OCI-LY7 (cell line): ENCODE data around the gene KNSTRN. TPM values are rescaled to one million over a fixed set of nuclear protein-coding genes. Genes with fewer than 3 reads are reported as not detected.
A peak's percentile ranks its signal among the peaks of the same experiment; 100 is the strongest.

Experiments used
- BruUV-seq: library from RNA; stranded (reverse); fragments of 400-500 nt; replicated peaks from 2 replicates; lab custom pipeline; 2021; lab: Mats Ljungman, UMichigan
- CTCF ChIA-PET: fragments of 300-600 bp; sonication (Branson Sonifier 250); formaldehyde crosslinking; loops from one replicate; lab custom pipeline; 2022; ENCODE audit warnings: antibody characterized with exemption; ENCODE audit not compliant: unreplicated experiment; lab: Charles Lee
- POLR2A ChIA-PET: fragments of 300-600 bp; sonication (Branson Sonifier 250); formaldehyde crosslinking; loops from one replicate; lab custom pipeline; 2022; ENCODE audit warnings: antibody characterized with exemption; lab: Charles Lee
- DNase-seq: peaks from one replicate; pipeline ENCODE4 v3.0.0-alpha.2; 2015; ENCODE audit warnings: low spot score
- H2AFZ ChIP-seq: fragments of 200-600 bp; sonication (generic), shearing (Covaris generic); 2 replicates; pipeline ENCODE4 v1.6.1; 2014; ENCODE audit warnings: mild to moderate bottlenecking, antibody characterized with exemption, low read length, moderate library complexity
- H3K27ac ChIP-seq: fragments of 200-600 bp; sonication (generic); 2 replicates; pipeline ENCODE4 v1.5.1; 2014; ENCODE audit warnings: mixed run types, low read depth, mild to moderate bottlenecking, moderate library complexity, low read length, inconsistent platforms; ENCODE audit not compliant: poor library complexity, severe bottlenecking
- H3K36me3 ChIP-seq: fragments of 200-600 bp; sonication (generic); 2 replicates; pipeline ENCODE4 v1.6.1; 2014; ENCODE audit warnings: mild to moderate bottlenecking, antibody characterized with exemption, low read length, moderate library complexity, mixed read lengths; ENCODE audit not compliant: insufficient read depth
- H3K4me1 ChIP-seq: fragments of 200-600 bp; sonication (generic); 2 replicates; pipeline ENCODE4 v1.5.1; 2014; ENCODE audit warnings: mild to moderate bottlenecking, low read length; ENCODE audit not compliant: insufficient read depth, poor library complexity, severe bottlenecking
- H3K4me2 ChIP-seq: fragments of 200-600 bp; sonication (generic); 2 replicates; pipeline ENCODE4 v1.6.1; 2014; ENCODE audit warnings: mild to moderate bottlenecking, low read length
- H3K4me3 ChIP-seq: fragments of 200-600 bp; sonication (generic); 2 replicates; pipeline ENCODE4 v1.5.1; 2014; ENCODE audit warnings: mild to moderate bottlenecking, low read depth, low read length; ENCODE audit not compliant: poor library complexity, severe bottlenecking
- H3K79me2 ChIP-seq: fragments of 200-600 bp; sonication (generic); 2 replicates; pipeline ENCODE4 v1.6.1; 2016; ENCODE audit warnings: low read depth, mild to moderate bottlenecking, low read length, moderate library complexity, mixed read lengths; ENCODE audit not compliant: insufficient read depth
- H3K9me2 ChIP-seq: fragments of 200-600 bp; sonication (generic); 2 replicates; pipeline ENCODE4 v1.6.1; 2016; ENCODE audit warnings: mild to moderate bottlenecking, low read length, mixed read lengths; ENCODE audit not compliant: insufficient read depth
- H3K9me3 ChIP-seq: fragments of 200-600 bp; sonication (generic); 2 replicates; pipeline ENCODE4 v1.6.1; 2014; ENCODE audit warnings: mild to moderate bottlenecking, mixed run types, low read length, mixed read lengths
- H4K20me1 ChIP-seq: fragments of 200-600 bp; sonication (generic); 2 replicates; pipeline ENCODE4 v1.6.1; 2014; ENCODE audit warnings: mild to moderate bottlenecking, antibody characterized with exemption, low read length, moderate library complexity, mixed read lengths; ENCODE audit not compliant: insufficient read depth
- CTCF ChIP-seq: fragments of 200-600 bp; sonication (generic); conservative IDR thresholded peaks from 2 replicates; pipeline ENCODE4 v1.5.1; 2014; ENCODE audit warnings: mild to moderate bottlenecking, antibody characterized with exemption, low read length, moderate library complexity, mixed read lengths
- EZH2phosphoT487 ChIP-seq: fragments of 200-600 bp; sonication (generic); IDR thresholded peaks from 2 replicates; pipeline ENCODE4 v1.6.1; 2018; ENCODE audit warnings: low read depth, borderline replicate concordance, mild to moderate bottlenecking, mixed run types, antibody characterized with exemption, low read length, moderate library complexity, mixed read lengths
- intact Hi-C: fragments of 100-400 bp; cut with micrococcal nuclease; formaldehyde crosslinking; loops from one replicate; pipeline ENCODE4 v1.10.0; 2022; ENCODE audit not compliant: unreplicated experiment
- total RNA-seq, 2 experiments: library from RNA; depleted of rRNA in 1 of 2; stranded (reverse); fragments of >200 nt in 1 of 2; shearing (Covaris generic) in 1 of 2; gene quantifications; 2 replicates each; pipeline ENCODE4 v1.2.3, GENCODE V29; 2014 to 2022

Gene KNSTRN
- total RNA-seq, 2 experiments from 2014 or later = 89.6 to 106 TPM

DNA sequence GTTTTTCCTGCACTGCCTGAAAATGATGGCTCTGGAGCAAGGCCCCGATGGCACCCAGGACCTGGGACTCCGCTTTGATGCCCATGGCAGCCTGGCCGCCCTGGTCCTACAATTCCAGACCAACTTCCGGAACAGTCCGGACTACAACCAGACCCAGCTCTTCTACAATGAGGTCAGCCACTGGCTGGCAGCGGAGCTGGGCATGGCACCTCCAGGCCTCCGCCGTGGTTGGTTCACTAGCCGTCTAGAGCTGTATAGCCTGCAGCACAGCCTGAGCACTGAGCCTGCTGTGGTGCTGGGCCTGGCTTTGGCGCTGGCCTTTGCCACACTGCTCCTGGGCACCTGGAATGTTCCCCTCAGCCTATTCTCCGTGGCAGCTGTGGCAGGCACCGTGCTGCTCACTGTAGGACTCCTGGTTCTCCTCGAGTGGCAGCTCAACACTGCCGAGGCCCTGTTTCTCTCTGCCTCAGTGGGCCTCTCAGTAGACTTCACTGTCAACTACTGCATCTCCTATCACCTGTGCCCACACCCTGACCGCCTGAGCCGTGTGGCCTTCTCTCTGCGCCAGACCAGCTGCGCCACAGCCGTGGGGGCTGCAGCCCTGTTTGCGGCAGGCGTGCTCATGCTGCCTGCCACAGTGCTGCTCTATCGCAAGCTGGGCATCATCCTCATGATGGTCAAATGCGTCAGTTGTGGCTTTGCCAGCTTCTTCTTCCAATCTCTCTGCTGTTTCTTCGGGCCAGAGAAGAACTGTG, 13.6 kb upstream of the KNSTRN start:
- Histone ChIP-seq H2AFZ (0 out of 2 replicates have a peak overlapping the region, but pooled peaks have one; percentile 54), H3K27ac (no peak overlapping the region)

GRCh38 chr15:40369474-40369869, 13.0 kb upstream of the KNSTRN start:
- POLR2A ChIA-PET = interaction anchor here (1.1 to 1.2 kb wide), 2 partner anchors 8 to 36 kb away, joined by 3 to 4 read pairs; partner anchors contain the start of gene IVD
- Histone ChIP-seq H3K4me2 (no peak overlapping the region), H3K27ac (no peak overlapping the region), H3K4me3 (no peak overlapping the region), H3K79me2 (no peaks in the 10 kb centered on the region), H2AFZ (no peak overlapping the region), H3K9me3 (no peaks in the 10 kb centered on the region), H4K20me1 (no peaks in the 10 kb centered on the region), H3K4me1 (peaks cover 9% of the 10 kb centered on the region), H3K9me2 (no peaks in the 10 kb centered on the region), H3K36me3 (no peaks in the 10 kb centered on the region)
- no TSS peak for BruUV-seq
- intact Hi-C loops = no loop called here
- DNase-seq = no peak
- CTCF ChIA-PET = no interaction called here
- TF ChIP-seq EZH2phosphoT487 = no peak
- TF ChIP-seq CTCF = no peak

More for the DNA sequence above, 13.6 kb upstream of the KNSTRN start:
- Histone ChIP-seq H3K4me3 (no peak overlapping the region), H3K4me1 (peaks cover 9% of the 10 kb centered on the region), H3K9me2 (no peaks in the 10 kb centered on the region), H3K4me2 (peak overlapping the region; percentile 72; the same call in 1 of the 2 replicates), H4K20me1 (no peaks in the 10 kb centered on the region), H3K36me3 (no peaks in the 10 kb centered on the region), H3K79me2 (no peaks in the 10 kb centered on the region), H3K9me3 (no peaks in the 10 kb centered on the region)
- no peak for DNase-seq
- CTCF ChIA-PET = no interaction called here
- BruUV-seq = no TSS peak
- intact Hi-C loops = loop anchor here (1.0 kb wide), 1 partner anchor 53 kb away; no protein-coding TSS in a partner anchor
- no peak for TF ChIP-seq CTCF
- no peak for TF ChIP-seq EZH2phosphoT487
- POLR2A ChIA-PET = interaction anchor here (1.1 to 1.2 kb wide), 2 partner anchors 9 to 37 kb away, joined by 3 to 4 read pairs; partner anchors contain the start of gene IVD

DNA sequence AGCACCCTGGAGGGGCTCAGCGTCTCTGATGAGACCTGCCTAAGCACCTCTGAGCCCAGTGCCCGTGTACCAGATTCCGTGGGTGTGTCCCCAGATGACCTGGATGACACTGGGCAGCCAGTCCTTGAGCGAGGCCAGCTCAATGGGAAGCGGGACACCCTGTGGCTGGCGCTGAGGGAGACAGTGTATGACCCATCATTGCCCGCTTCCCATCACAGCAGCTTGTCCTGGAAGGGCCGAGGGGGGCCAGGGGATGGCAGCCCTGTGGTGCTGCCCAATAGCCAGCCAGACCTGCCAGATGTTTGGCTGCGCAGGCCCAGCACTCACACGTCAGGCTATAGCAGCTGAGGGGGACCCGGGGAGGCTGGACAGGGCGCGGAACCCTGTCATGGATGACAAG, 12.6 kb upstream of the KNSTRN start:
- no TSS peak for BruUV-seq
- Histone ChIP-seq H3K4me3 (no peak overlapping the region), H3K4me2 (no peak overlapping the region), H3K9me2 (no peaks in the 10 kb centered on the region), H4K20me1 (no peaks in the 10 kb centered on the region), H3K79me2 (no peaks in the 10 kb centered on the region), H3K27ac (no peak overlapping the region), H3K9me3 (no peaks in the 10 kb centered on the region), H3K4me1 (peaks cover 9% of the 10 kb centered on the region), H3K36me3 (no peaks in the 10 kb centered on the region), H2AFZ (no peak overlapping the region)
- intact Hi-C loops = no loop called here
- TF ChIP-seq CTCF (no peak), EZH2phosphoT487 (no peak)
- CTCF ChIA-PET = no interaction called here
- POLR2A ChIA-PET = no interaction called here
- DNase-seq = no peak
